HG03280 (cell line): ENCODE data around the gene CHMP6.
"Not testable (repeated sequence)": the region's sequence is repeated elsewhere in the genome, so short reads cannot be mapped to it uniquely, and the experiment has no call there.

ENCODE experiments used
- ATAC-seq: cut with Tn5 transposase; IDR thresholded peaks from one replicate; pipeline ENCODE4 v1.9.1; 2021; ENCODE audit warnings: mild to moderate bottlenecking, moderate library complexity; ENCODE audit not compliant: unreplicated experiment

CHMP6 gene

GRCh38 chr17:81010935-81011334 is 19.3 kb downstream of the CHMP6 start:
- no peak for ATAC-seq

DNA sequence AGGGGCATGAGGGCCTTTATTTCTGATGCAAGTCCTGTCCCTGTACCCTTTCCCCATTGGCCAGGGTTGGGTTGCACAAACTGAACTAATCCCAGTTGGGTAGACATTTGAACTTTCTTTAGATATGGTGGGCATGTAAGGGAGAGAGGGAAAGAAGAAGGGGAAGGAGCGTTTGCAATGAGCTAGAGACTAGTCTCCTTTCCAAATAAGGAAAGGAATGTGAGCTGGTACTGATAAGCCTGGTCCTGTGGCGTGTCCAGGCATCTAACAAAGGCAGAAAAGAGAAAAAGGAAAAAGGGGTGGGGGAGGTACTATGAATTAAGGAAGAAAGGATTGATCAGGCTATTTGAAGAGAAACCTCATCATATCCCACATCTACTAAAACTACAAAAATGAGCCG is 20.3 kb downstream of the CHMP6 start:
- ATAC-seq = no peak

DNA sequence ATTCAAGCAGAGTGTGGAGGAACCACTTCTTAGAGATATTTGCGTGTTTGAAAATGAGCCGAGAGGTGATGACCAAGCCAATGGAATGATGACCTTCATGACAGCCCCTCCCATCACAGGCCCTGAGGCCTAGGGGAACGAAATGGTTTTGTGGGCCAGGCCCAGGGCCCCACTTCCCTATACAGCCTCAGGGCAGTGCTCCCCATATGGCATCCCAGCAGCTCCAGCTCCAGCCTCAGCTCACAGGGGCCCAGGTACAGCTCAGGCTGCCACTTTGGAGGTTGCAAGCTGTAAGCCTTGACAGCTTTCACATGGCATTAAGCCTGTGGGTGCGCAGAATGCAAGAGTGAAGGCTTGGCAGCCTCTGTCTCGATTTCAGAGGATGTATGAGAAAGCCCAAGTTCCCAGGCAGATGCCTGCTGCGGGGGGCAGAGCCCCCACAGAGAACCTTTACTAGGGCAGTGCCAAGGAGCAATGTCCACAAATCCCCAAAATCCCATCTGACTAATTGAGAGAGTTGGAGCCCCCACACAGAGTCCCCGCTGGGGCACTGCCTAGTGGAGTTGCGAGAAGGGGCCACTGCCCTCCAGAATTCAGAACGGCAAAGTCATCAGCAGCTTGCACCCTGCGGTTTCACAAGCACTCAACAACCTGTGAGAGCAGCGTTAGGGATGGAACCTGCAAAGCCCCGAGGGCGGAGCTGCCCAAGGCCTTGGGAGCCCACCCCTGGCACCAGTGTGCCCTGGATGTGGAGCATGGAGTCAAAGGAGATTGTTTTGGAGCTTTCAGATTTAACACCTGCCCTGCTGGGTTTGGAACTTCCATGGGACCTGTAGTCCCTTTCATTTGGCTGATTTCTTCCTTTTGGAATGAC is 21.2 kb downstream of the CHMP6 start:
- ATAC-seq = no peak

- ATAC-seq = no peak
Measured at GRCh38 chr17:81013642-81014041, 22.0 kb downstream of the CHMP6 start.

DNA sequence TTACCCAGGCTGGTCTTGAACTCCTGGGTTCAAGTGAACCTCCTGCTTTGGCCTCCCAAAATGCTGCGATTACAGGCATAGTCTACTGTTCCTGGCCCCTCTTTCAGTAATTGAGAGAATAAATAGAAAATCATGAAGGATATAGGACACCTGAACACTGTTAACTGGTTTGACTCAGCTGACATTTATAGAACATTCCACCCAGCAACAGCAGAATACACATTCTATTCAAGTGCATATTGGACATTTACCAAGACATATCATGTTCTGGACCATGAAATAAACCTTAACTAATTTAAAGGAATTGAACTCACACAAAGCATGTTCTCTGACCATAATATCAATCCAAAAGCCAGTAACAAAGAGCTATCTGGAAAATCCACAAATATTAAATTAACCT is 23.5 kb downstream of the CHMP6 start:
- ATAC-seq = no peak

DNA sequence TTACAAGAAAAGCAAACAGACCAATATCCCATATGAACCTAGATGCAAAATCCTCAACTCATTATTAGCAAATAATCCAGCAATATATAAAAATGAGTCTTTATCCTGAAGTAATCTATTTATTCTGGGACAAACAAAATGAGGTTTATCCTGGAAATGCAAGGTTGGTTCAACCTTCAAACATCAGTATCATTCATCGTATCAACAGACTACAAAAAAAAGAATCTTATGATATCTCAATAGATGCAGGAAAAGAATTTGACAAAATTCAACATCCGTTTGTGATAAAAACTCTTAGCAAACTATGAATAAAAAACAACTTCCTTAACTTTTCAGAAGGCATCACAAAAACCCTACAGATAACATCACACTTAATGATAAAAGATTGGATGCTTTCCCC is 24.9 kb downstream of the CHMP6 start:
- ATAC-seq = no peak

- not testable (repeated sequence) for ATAC-seq
Measured at GRCh38 chr17:81017330-81017729, 25.7 kb downstream of the CHMP6 start.

DNA sequence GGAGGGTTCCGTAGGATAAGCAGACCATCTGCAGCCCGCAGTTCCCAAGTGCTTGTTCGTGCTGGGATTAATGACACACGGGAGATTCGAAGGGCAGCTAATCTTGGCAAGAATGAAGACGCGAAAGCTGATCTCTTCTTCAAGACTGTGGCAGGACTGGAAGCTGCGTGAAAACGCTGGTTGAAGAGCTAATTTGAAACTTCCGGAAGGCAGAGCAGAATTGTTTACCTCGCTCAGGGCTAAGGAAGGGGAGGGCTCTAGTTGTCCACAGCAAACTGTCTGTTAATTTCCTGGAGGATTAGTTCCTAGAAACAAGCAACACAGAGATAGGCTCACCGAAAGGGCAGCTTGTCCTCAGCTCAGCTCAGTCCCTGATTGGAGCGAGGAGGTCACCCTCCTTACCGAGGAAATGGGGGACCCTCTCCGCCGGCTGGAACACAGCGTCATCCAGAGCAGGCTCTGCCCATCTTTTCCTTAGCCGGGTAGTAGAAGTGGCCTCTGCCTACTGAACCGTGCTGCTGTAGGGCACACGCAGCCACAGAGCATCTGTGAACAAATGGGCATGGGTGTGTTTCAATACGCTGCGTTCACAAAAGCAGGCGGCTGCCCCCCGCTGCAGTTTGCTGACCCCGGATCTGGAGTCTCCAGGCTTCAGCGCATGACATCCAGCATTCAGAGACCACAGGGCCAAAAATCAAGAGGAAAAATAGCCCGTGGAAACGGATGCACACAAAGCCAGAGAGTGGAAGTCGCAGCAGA is 26.6 kb downstream of the CHMP6 start:
- no peak for ATAC-seq

DNA sequence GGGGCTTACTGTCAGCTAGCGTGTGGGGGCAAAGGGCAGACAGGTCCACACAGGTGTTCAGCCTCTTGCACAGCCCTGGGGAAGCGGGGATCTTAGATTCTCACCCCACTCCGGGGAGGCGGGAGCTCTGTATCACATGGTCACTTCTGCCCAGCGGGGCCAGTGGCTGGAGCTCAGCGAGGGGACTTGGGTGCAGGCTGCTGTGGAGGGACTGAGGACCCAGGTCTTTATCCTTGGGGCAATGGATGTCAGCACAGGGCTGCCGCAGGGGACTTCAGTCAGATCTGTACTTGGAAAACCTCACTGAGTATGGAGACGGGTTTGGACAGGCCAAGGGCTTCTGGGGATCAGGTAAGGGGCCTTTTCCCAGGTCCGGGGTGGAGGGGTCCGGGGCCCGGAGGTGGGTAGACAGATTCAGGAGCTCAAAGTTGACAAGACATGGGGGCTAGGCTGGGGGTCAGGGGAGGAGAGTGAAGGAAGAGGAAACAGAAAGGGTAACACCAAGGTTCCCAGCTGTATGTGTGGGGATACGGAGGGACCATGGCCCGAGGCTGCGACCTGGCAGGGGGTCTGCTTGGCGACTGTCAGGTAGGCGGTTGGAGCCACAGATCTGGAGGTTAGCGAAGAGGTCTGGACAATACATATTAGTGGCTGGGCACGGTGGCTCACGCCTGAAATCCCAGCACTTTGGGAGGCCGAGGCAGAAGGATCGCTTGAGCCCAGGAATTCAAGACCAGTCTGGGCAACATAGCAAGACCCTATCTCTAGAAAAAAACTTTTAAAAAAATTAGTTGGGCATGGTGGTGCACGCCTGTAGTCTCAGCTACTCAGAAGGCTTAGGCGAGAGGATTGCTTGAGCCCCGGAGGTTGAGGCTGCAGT is 28.2 kb downstream of the CHMP6 start:
- no peak for ATAC-seq

DNA sequence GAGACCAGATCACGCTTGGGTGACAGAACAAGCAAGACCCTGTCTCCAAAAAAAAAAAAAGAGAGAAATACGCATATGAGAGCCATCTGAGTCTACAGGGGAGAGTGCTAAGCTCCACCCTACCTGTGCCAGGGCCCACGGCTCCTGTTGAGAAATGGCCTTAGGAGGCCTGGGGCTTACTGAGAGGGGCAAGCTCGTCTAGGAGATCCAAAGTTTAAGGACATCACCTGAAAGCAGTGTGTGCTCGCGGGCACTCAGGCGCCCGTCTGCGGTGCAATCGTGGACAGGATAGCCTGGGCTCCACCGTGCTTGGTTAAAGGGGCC is 28.8 kb downstream of the CHMP6 start:
- ATAC-seq = no peak

DNA sequence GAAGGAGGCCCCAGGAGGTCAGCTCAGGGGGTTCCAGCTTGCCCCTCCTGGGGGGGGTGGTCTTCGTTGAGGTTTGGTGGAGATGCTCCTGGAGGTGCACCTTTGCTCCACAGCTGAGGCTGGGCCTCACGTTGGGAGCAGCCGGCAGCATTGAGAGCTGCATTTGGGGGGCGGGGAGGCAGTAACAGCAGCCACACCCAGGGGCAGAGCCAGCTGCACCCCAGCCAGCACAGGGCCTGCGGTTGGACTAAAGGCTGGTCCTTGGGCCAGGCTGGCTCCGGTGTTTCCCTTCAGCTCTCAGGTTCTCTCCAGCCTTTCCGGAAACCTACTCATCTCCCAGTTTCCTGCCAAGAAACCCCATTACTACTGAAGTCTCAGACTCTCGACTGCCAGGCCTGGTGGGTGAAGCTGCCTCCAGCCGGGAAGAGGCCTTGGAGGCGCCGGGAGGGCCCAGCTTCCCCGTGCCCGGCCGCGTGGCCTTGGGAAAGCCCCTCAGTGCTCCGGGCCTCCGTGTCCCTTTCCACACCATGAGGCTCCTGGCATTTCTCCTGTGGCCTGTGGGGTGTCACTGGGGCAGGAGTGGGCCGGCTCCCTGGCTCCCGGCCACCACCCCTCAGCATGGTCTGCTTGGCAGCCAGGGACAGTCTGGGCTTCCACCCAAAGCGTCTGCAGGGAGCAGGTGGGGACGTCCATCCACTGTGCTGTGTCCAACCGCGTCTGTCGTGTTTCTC is 29.3 kb downstream of the CHMP6 start:
- ATAC-seq = no peak

GRCh38 chr17:81021531-81022343 is 30.1 kb downstream of the CHMP6 start:
- no peak for ATAC-seq

DNA sequence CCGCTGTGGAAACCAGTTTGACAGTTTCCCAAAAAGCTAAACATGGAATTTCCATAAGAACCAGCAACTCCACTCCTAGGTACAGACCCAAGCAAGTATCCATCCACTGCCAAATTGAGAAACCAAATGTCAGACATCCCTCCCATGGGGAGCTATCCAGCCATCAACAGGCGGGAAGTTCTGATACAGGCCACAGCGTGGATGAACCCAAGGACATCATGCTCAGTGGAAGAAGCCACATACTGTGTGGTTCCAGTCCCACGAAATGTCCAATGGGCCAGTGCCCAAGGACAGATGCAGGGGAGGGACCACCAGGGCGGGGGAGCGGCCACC is 30.7 kb downstream of the CHMP6 start:
- ATAC-seq = no peak

- ATAC-seq = no peak
Measured at GRCh38 chr17:81025065-81025740, 33.6 kb downstream of the CHMP6 start.

DNA sequence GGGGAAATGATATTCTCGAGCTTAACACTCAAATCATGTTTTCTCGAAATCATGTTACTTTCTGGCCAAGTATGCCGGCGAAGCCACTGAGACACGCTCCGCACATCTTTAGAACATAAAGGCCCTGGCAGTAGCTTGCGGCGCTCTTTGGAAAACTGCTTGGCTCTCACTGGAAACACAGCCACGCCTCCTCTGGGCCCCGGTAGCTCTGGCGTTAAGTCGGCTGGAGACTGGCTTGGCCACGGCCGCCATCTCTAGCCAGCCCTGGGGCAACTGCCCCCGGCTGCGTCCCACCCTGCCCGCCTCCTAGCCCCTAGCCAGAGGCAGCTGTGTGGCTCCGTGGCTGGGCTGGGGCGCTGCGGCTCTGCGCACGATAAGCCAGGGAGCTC is 34.1 kb downstream of the CHMP6 start:
- no peak for ATAC-seq

GRCh38 chr17:81026266-81027036 is 34.8 kb downstream of the CHMP6 start:
- ATAC-seq = no peak

DNA sequence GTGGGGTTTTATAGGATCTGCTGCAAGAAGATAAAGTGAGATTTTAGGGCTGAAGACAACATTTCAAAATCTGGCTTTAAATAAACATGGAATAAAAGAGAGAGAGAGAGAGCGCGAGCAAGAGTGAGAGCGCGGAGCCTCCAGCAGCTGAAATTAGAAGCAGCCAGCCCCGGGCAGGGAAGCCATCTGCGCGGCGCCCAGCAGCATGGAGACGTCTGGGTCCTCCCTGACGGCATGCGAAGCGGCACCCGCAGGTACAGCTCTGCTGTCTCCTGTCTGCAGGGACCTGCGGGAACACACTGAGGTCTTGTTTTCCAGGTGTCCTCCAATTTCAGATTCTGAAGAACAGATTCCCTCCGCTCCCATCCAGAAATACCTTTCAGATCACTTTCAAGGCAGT is 35.4 kb downstream of the CHMP6 start:
- ATAC-seq = no peak

- no peak for ATAC-seq
Measured at GRCh38 chr17:81027591-81028505, 36.2 kb downstream of the CHMP6 start.
